ENCODE measurements around the gene LIG1. TPM values are rescaled to one million over a fixed set of nuclear protein-coding genes. Genes with fewer than 3 reads are reported as not detected.

LIG1 gene
- 10 to 100 TPM; 17.7 to 33.3 (median 26.7) TPM for total RNA-seq

GRCh38 chr19:48169939-48170803 lies at the start of gene LIG1, which contains the start of gene ZSWIM9:
LIG1 (minus strand) TSS chr19:48170344; CDS start chr19:48165566, 4,778 bp downstream.
ZSWIM9 (plus strand) TSS chr19:48170680; CDS start chr19:48171803, 1,123 bp downstream.
- DNase-seq: peak; percentile 95 to 96
- 0% methylated on average over 14 to 49 of the region's 82 CpGs for WGBS, 2 donors
- TF ChIP-seq CTCF (IDR thresholded peaks at IDR 0.05) (no peak), POLR2A (IDR thresholded peaks at IDR 0.05) (peak in 1 of 2 donors; percentile 29)

DNA sequence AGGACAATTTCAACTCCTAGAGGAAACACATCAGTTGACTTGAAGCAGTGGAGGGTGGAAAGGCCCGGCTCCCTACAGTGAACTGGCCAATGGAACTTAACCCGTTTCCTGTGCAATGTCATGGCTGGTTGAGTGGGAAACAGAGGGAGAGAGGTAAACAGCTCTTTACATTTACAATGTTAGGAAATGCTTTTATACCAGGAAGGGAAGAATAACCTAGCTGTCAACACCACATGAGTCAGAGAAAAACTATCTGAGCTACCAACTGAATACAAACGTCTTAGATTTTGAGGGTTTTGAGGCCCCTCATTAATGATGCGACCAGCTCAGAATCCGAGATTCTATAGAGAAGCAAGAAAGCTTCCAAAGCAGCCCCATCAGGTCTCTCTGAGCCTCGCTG lies 48.9 kb upstream of the LIG1 start:
- intact Hi-C loops (cut with DNase I): no loop called here
- Histone ChIP-seq H3K27ac (no peak overlapping the region), H3K27me3 (no peaks in the 10 kb centered on the region), H3K36me3 (peaks cover 0 to 8% of the 10 kb centered on the region in 2 donors), H3K4me3 (replicated peaks in 1 of 3) (no peak overlapping the region), H3K9me3 (no peaks in the 10 kb centered on the region), H3K4me1 (no peaks in the 10 kb centered on the region)
- no peak for TF ChIP-seq POLR2A (IDR thresholded peaks at IDR 0.05)
- TF ChIP-seq CTCF (IDR thresholded peaks at IDR 0.05): no peak
- DNase-seq: no peak
- WGBS, 2 donors: 85 to 89% methylated on average over 6 of the region's 6 CpGs

More at GRCh38 chr19:48169939-48170803, at the start of gene LIG1, which contains the start of gene ZSWIM9:
- H3K27me3 ChIP-seq: no peaks in the 10 kb centered on the region
- no peaks in the 10 kb centered on the region for H3K9me3 ChIP-seq
- H3K36me3 ChIP-seq: peaks cover 0 to 11% of the 10 kb centered on the region in 2 donors
- H3K27ac ChIP-seq: peak within 1 kb of the TSS; percentile 89 to 91 (median 90)
- intact Hi-C loops (cut with DNase I): no loop called here
- H3K4me3 ChIP-seq (replicated peaks in 1 of 3): peak within 1 kb of the TSS; percentile 74 to 81 (median 77)
- peaks cover 6 to 11% of the 10 kb centered on the region in 2 donors for H3K4me1 ChIP-seq

DNA sequence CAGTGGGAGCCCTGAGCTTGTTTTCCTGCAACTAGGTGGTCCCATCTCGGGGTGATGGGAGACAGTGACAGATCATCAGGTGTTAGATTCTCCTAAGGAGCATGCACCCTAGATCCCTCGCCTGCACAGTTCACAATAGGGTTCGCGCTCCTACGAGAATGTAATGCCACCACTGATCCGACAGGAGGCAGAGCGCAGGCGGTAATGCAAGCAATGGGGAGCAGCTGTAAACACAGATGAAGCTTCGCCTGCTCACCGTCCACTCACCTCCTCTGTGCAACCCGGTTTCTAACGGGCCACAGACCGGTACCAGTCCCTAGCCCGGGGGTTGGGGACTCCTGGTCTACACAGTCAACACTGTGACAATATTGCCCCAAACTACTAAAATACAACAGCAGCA lies 46.8 kb upstream of the LIG1 start:
- 92 to 94% methylated on average over 13 to 14 of the region's 14 CpGs for WGBS, 2 donors
- TF ChIP-seq CTCF (IDR thresholded peaks at IDR 0.05) (no peak), POLR2A (IDR thresholded peaks at IDR 0.05) (no peak)
- no peaks in the 10 kb centered on the region for H3K9me3 ChIP-seq
- no peak overlapping the region for H3K27ac ChIP-seq
- H3K4me1 ChIP-seq: no peaks in the 10 kb centered on the region
- no peak overlapping the region for H3K4me3 ChIP-seq (replicated peaks in 1 of 3)
- DNase-seq: no peak
- peaks cover 6 to 8% of the 10 kb centered on the region in 2 donors for H3K36me3 ChIP-seq
- H3K27me3 ChIP-seq: no peaks in the 10 kb centered on the region
- intact Hi-C loops (cut with DNase I): no loop called here

DNA sequence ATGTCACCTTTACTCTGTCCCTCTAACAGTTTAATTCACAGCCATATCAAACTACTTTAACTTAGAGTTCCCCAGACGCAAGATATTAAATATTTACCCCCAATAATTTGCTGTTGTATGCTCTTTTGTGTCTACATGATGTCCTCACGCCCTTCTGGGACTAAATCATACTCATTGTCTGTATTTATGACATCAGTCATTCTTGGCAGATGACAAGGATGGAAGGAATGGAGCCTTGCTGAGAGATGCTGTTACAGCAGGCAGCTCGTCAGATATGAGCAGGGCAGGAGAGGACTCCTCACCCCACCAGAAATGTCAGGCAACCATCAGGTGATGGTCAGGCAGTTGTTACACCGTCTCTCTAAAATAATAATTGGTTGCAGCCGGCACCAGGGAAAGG lies 43.8 kb upstream of the LIG1 start:
- TF ChIP-seq POLR2A (IDR thresholded peaks at IDR 0.05): no peak
- TF ChIP-seq CTCF (IDR thresholded peaks at IDR 0.05): no peak
- Histone ChIP-seq H3K4me3 (replicated peaks in 1 of 3) (no peak overlapping the region), H3K36me3 (peaks cover 6 to 17% of the 10 kb centered on the region in 2 donors), H3K27me3 (no peaks in the 10 kb centered on the region), H3K27ac (no peak overlapping the region), H3K4me1 (no peaks in the 10 kb centered on the region), H3K9me3 (no peaks in the 10 kb centered on the region)
- 86 to 92% methylated on average over 5 of the region's 5 CpGs for WGBS, 2 donors
- intact Hi-C loops (cut with DNase I): no loop called here
- no peak for DNase-seq

DNA sequence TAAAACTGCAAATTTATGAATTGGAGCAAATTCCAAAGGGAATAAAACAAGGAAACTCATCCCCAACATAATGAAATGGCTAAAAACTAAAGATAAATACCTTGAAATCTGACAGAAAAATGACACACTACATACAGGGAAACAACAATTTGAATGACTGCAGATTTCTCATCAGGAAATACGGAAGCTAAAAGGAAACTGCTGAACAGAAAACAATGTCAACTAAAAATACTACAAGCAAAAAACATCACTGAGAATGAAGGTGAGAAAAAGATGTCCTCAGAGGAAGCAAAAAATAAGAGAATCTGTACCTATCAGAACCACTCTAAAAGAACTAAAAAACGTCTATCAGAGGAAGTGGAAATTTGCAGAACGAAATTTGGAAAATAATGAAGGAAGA lies 39.9 kb upstream of the LIG1 start:
- Histone ChIP-seq H3K4me3 (replicated peaks in 1 of 3) (no peak overlapping the region), H3K4me1 (peaks cover 5 to 10% of the 10 kb centered on the region in 2 donors), H3K27me3 (no peaks in the 10 kb centered on the region), H3K36me3 (peaks cover 6 to 10% of the 10 kb centered on the region in 2 donors), H3K9me3 (no peaks in the 10 kb centered on the region), H3K27ac (peak overlapping the region in 1 of 3 donors; percentile 43)
- TF ChIP-seq CTCF (IDR thresholded peaks at IDR 0.05) (no peak), POLR2A (IDR thresholded peaks at IDR 0.05) (no peak)
- no peak for DNase-seq
- 76 to 80% methylated on average over 3 of the region's 3 CpGs for WGBS, 2 donors
- intact Hi-C loops (cut with DNase I): no loop called here
